HEK293T (cell line): ENCODE results near the gene PATJ.
"Not testable (repeated sequence)": the region's sequence is repeated elsewhere in the genome, so short reads cannot be mapped to it uniquely, and the experiment has no call there.

Source experiments
- CTCF ChIA-PET: fragments of 350-600 bp; formaldehyde crosslinking; extraction: SDS; loops from one replicate; lab custom pipeline; 2021; ENCODE audit warnings: antibody characterized with exemption, inconsistent platforms; lab: Yijun Ruan, JAX
- POLR2A ChIA-PET: fragments of 350-600 bp; formaldehyde crosslinking; extraction: SDS; loops from one replicate; lab custom pipeline; 2020; ENCODE audit warnings: antibody characterized with exemption, inconsistent platforms; lab: Yijun Ruan, JAX
- DNase-seq: peaks from one replicate; pipeline ENCODE4 v3.0.0; 2012; ENCODE audit warnings: mixed read lengths; ENCODE audit errors: extremely low spot score
- ARNT ChIP-seq: fragments of 450-650 bp; IDR thresholded peaks from 2 replicates; pipeline ENCODE4 v1.6.1; 2017; ENCODE audit warnings: mild to moderate bottlenecking
- BHLHE40 ChIP-seq: fragments of 450-650 bp; IDR thresholded peaks from 2 replicates; pipeline ENCODE4 v1.6.1; 2016; ENCODE audit warnings: mild to moderate bottlenecking, moderate library complexity, borderline replicate concordance
- CTBP1 ChIP-seq: fragments of 450-650 bp; IDR thresholded peaks from 2 replicates; pipeline ENCODE4 v1.6.1; 2016; ENCODE audit warnings: borderline replicate concordance
- ELF4 ChIP-seq: fragments of 450-650 bp; IDR thresholded peaks from 2 replicates; pipeline ENCODE4 v1.6.1; 2017; ENCODE audit warnings: antibody characterized with exemption
- FOXA1 ChIP-seq: fragments of 450-650 bp; IDR thresholded peaks from 2 replicates; pipeline ENCODE4 v1.6.1; 2016; ENCODE audit warnings: mild to moderate bottlenecking
- FOXK2 ChIP-seq: fragments of 450-650 bp; IDR thresholded peaks from 2 replicates; pipeline ENCODE4 v1.6.1; 2016; ENCODE audit warnings: mild to moderate bottlenecking
- FOXM1 ChIP-seq: fragments of 450-650 bp; IDR thresholded peaks from 2 replicates; pipeline ENCODE4 v1.6.1; 2017; ENCODE audit warnings: mild to moderate bottlenecking, borderline replicate concordance
- HDGF ChIP-seq: fragments of 450-650 bp; IDR thresholded peaks from 2 replicates; pipeline ENCODE4 v1.6.1; 2017; ENCODE audit warnings: antibody characterized with exemption, borderline replicate concordance
- L3MBTL2 ChIP-seq: fragments of 450-650 bp; conservative IDR thresholded peaks from 2 replicates; pipeline ENCODE4 v1.6.1; 2016; ENCODE audit warnings: mild to moderate bottlenecking
- LEF1 ChIP-seq: fragments of 450-650 bp; IDR thresholded peaks from 2 replicates; pipeline ENCODE4 v1.6.1; 2017; ENCODE audit warnings: mild to moderate bottlenecking, borderline replicate concordance
- NFRKB ChIP-seq: fragments of 450-650 bp; IDR thresholded peaks from 2 replicates; pipeline ENCODE4 v1.6.1; 2016; ENCODE audit warnings: mild to moderate bottlenecking, moderate library complexity
- SP1 ChIP-seq: fragments of 450-650 bp; IDR thresholded peaks from 2 replicates; pipeline ENCODE4 v1.6.1; 2017
- SUZ12 ChIP-seq: fragments of 450-650 bp; IDR thresholded peaks from 2 replicates; pipeline ENCODE4 v1.6.1; 2016; ENCODE audit warnings: mild to moderate bottlenecking
- TARDBP ChIP-seq: fragments of 450-650 bp; IDR thresholded peaks from 2 replicates; pipeline ENCODE4 v1.6.1; 2016
- ZNF384 ChIP-seq: fragments of 450-650 bp; IDR thresholded peaks from 2 replicates; pipeline ENCODE4 v1.6.1; 2016
- TF ChIP-seq, protein P1 (sequence below): fragments of 450-650 bp; IDR thresholded peaks from 2 replicates; pipeline ENCODE4 v1.6.1; 2016

The PATJ gene

DNA sequence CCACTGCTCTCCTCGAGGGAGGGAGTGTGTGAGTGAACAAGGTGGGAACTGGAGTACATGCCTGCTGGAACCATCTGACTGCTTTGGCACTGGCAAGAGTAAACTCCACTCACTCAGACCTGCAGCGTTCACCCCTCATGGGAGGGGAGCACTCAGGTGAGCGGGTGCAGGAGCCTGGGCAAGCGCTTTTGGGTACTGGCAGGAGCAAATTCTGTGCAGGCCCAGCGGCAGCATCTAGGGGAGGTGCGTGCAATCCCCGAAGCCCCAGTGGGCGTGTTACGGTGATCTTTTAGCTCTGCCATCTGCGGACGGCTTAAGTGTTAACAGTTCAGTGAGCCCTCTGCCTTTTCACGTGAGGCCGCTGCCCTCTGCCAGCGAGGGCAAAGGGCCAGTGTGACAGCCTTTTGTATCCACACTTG is 127.4 kb downstream of the PATJ start:
- ChIA-PET POLR2A (no interaction called here), CTCF (no interaction called here)
- TF ChIP-seq SP1 (no peak), FOXM1 (no peak), FOXK2 (no peak), SUZ12 (no peak), NFRKB (no peak), CTBP1 (no peak), FOXA1 (no peak), ZNF384 (no peak), HDGF (no peak), BHLHE40 (no peak), ELF4 (no peak), LEF1 (no peak), ARNT (no peak), L3MBTL2 (no peak), TARDBP (no peak)
- TF ChIP-seq, protein P1, sequence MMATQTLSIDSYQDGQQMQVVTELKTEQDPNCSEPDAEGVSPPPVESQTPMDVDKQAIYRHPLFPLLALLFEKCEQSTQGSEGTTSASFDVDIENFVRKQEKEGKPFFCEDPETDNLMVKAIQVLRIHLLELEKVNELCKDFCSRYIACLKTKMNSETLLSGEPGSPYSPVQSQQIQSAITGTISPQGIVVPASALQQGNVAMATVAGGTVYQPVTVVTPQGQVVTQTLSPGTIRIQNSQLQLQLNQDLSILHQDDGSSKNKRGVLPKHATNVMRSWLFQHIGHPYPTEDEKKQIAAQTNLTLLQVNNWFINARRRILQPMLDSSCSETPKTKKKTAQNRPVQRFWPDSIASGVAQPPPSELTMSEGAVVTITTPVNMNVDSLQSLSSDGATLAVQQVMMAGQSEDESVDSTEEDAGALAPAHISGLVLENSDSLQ: no peak
- DNase-seq: no peak

- ChIA-PET POLR2A (no interaction called here), CTCF (no interaction called here)
- no peak for DNase-seq
- no peak for TF ChIP-seq ZNF384
- TF ChIP-seq ARNT: no peak
- TF ChIP-seq FOXM1: no peak
- TF ChIP-seq ELF4: no peak
- no peak for TF ChIP-seq LEF1
- no peak for TF ChIP-seq FOXK2
- TF ChIP-seq TARDBP: no peak
- no peak for TF ChIP-seq FOXA1
Measured at GRCh38 chr1:61872206-61872605, 129.9 kb downstream of the PATJ start.

GRCh38 chr1:61873581-61873980 is 131.3 kb downstream of the PATJ start:
- no peak for DNase-seq
- no peak for TF ChIP-seq NFRKB
- no peak for TF ChIP-seq ELF4
- no peak for TF ChIP-seq SP1
- no peak for TF ChIP-seq SUZ12
- TF ChIP-seq ZNF384: no peak
- no peak for TF ChIP-seq FOXA1
- no peak for TF ChIP-seq TARDBP
- TF ChIP-seq HDGF: no peak
- TF ChIP-seq BHLHE40: no peak
- TF ChIP-seq CTBP1: no peak
- no peak for TF ChIP-seq ARNT
- no peak for TF ChIP-seq L3MBTL2
- no peak for TF ChIP-seq FOXK2
- TF ChIP-seq FOXM1: no peak
- TF ChIP-seq, protein P1: no peak
- no peak for TF ChIP-seq LEF1
- POLR2A ChIA-PET: no interaction called here
- CTCF ChIA-PET: no interaction called here

GRCh38 chr1:61873994-61874393 is 131.7 kb downstream of the PATJ start:
- ChIA-PET CTCF (no interaction called here), POLR2A (no interaction called here)
- TF ChIP-seq FOXK2 (no peak), SUZ12 (no peak), TARDBP (no peak), SP1 (no peak), CTBP1 (no peak), ELF4 (no peak), ZNF384 (no peak), LEF1 (no peak), FOXA1 (no peak), FOXM1 (no peak)
- TF ChIP-seq, protein P1: no peak
- DNase-seq: no peak

GRCh38 chr1:61875198-61875597 is 132.9 kb downstream of the PATJ start:
- ChIA-PET POLR2A (no interaction called here), CTCF (no interaction called here)
- TF ChIP-seq FOXM1: no peak
- TF ChIP-seq FOXK2: no peak
- no peak for TF ChIP-seq L3MBTL2
- no peak for TF ChIP-seq HDGF
- TF ChIP-seq SUZ12: no peak
- TF ChIP-seq LEF1: no peak
- TF ChIP-seq ELF4: no peak
- TF ChIP-seq, protein P1: no peak
- TF ChIP-seq NFRKB: no peak
- no peak for DNase-seq

DNA sequence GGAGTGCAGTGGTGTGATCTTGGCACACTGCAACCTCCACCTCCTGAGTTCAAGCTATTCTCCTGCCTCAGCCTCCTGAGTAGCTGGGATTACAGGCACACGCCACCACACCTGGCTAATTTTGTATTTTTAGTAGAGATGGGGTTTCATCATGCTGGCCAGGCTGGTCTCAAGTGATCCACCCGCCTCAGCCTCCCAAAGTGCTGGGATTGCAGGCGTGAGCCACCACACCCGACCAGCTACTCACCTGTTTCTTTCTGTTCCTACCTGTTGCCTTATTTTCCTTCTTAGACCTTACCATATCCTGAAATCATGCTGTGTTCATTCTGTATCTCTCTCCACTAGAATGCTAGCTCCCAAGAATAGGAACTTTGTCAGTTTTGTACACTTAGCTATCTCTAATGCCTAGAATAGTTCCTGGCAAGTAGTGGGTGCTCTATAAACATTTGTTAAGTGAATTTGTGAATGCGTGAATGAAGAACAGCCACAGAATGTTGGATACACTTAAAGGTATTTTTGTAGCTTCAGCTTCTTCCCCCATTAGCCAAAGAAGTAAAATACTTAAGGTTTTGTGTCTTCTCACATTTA is 137.7 kb downstream of the PATJ start:
- POLR2A ChIA-PET, DNase-seq: not testable (repeated sequence)
- CTCF ChIA-PET: interaction anchor here (0.7 kb wide), 1 partner anchor 427 kb away, joined by 3 read pairs; no protein-coding TSS in a partner anchor
